SK-N-SH treated with all-trans-retinoic acid at 6 μM for 48 hours (cell line): Measurements from ENCODE around the gene GPATCH1.

Experiments
- ATAC-seq: fragments of 200-7000 bp; cut with Tn5 transposase; 3 replicates; pipeline ENCODE4 v1.9.1; 2020; ENCODE audit warnings: mild to moderate bottlenecking, moderate library complexity
- ARNTL ChIP-seq: fragments of 450-650 bp; formaldehyde crosslinking; IDR thresholded peaks from 2 replicates; pipeline ENCODE4 v1.5.0; 2020; ENCODE audit warnings: low read depth, mild to moderate bottlenecking, moderate library complexity, borderline replicate concordance
- BACH2 ChIP-seq: fragments of 250-450 bp; sonication (Bioruptor Pico); IDR thresholded peaks from 2 replicates; pipeline ENCODE4 v1.9.0; 2021; ENCODE audit warnings: mild to moderate bottlenecking, borderline replicate concordance
- CSDC2 ChIP-seq: fragments of 250-450 bp; sonication (Bioruptor Pico); IDR thresholded peaks from 2 replicates; pipeline ENCODE4 v1.5.0; 2020; ENCODE audit warnings: mild to moderate bottlenecking, moderate library complexity
- ESRRG ChIP-seq: fragments of 250-450 bp; sonication (Bioruptor Pico); IDR thresholded peaks from 2 replicates; pipeline ENCODE4 v1.6.1; 2021; ENCODE audit warnings: mild to moderate bottlenecking
- GLIS3 ChIP-seq: fragments of 250-450 bp; sonication (Bioruptor Pico); IDR thresholded peaks from 2 replicates; pipeline ENCODE4 v1.5.0; 2020; ENCODE audit warnings: mild to moderate bottlenecking, moderate library complexity
- ISL1 ChIP-seq: fragments of 250-450 bp; sonication (Bioruptor Pico); IDR thresholded peaks from 2 replicates; pipeline ENCODE4 v2.1.2; 2022; ENCODE audit warnings: mild to moderate bottlenecking, moderate library complexity
- OSR1 ChIP-seq: fragments of 250-450 bp; sonication (Bioruptor Pico); IDR thresholded peaks from 2 replicates; pipeline ENCODE4 v1.8.0; 2022; ENCODE audit warnings: moderate library complexity, mild to moderate bottlenecking, inconsistent platforms
- PPARA ChIP-seq: fragments of 250-450 bp; sonication (Bioruptor Pico); IDR thresholded peaks from 2 replicates; pipeline ENCODE4 v1.5.0; 2020; ENCODE audit warnings: mild to moderate bottlenecking, borderline replicate concordance
- RARB ChIP-seq: fragments of 250-450 bp; sonication (Bioruptor Pico); IDR thresholded peaks from 2 replicates; pipeline ENCODE4 v1.8.0; 2021; ENCODE audit warnings: mild to moderate bottlenecking, moderate library complexity
- SNAI2 ChIP-seq: fragments of 250-450 bp; sonication (Bioruptor Pico); IDR thresholded peaks from 2 replicates; pipeline ENCODE4 v1.5.0; 2020; ENCODE audit warnings: mild to moderate bottlenecking, moderate library complexity
- TCF4 ChIP-seq: fragments of 250-450 bp; sonication (Bioruptor Pico); IDR thresholded peaks from 2 replicates; pipeline ENCODE4 v1.8.0; 2021; ENCODE audit warnings: mild to moderate bottlenecking, moderate library complexity, borderline replicate concordance
- ZC3H10 ChIP-seq: fragments of 250-450 bp; sonication (Bioruptor Pico); IDR thresholded peaks from 2 replicates; pipeline ENCODE4 v1.5.1; 2021; ENCODE audit warnings: mild to moderate bottlenecking, moderate library complexity
- ZFP3 ChIP-seq: fragments of 250-450 bp; sonication (Bioruptor Pico); IDR thresholded peaks from 2 replicates; pipeline ENCODE4 v1.5.0; 2020; ENCODE audit warnings: mild to moderate bottlenecking, moderate library complexity
- ZFP30 ChIP-seq: fragments of 450-650 bp; formaldehyde crosslinking; IDR thresholded peaks from 2 replicates; pipeline ENCODE4 v1.5.0; 2022; ENCODE audit warnings: mild to moderate bottlenecking, moderate library complexity
- ZNF565 ChIP-seq: fragments of 450-650 bp; formaldehyde crosslinking; conservative IDR thresholded peaks from 2 replicates; pipeline ENCODE4 v1.5.0; 2020; ENCODE audit warnings: low read depth, mild to moderate bottlenecking, moderate library complexity
- ZNF70 ChIP-seq: fragments of 450-650 bp; formaldehyde crosslinking; IDR thresholded peaks from 2 replicates; pipeline ENCODE4 v1.5.0; 2020; ENCODE audit warnings: mild to moderate bottlenecking, moderate library complexity
- ZNF8 ChIP-seq: fragments of 450-650 bp; formaldehyde crosslinking; IDR thresholded peaks from 2 replicates; pipeline ENCODE4 v1.5.0; 2020; ENCODE audit warnings: mild to moderate bottlenecking, moderate library complexity
- TF ChIP-seq, protein P1 (sequence below): fragments of 250-450 bp; sonication (Bioruptor Pico); IDR thresholded peaks from 2 replicates; pipeline ENCODE4 v1.8.0; 2021; ENCODE audit warnings: low read depth, mild to moderate bottlenecking, moderate library complexity, borderline replicate concordance
- TF ChIP-seq, protein P2 (sequence below): fragments of 250-450 bp; sonication (Bioruptor Pico); IDR thresholded peaks from 2 replicates; pipeline ENCODE4 v1.5.1; 2021; ENCODE audit warnings: mild to moderate bottlenecking, moderate library complexity
- TF ChIP-seq, protein P3 (sequence below): fragments of 250-450 bp; sonication (Bioruptor Pico); IDR thresholded peaks from 2 replicates; pipeline ENCODE4 v1.5.1; 2020; ENCODE audit warnings: low read depth, mild to moderate bottlenecking, moderate library complexity
- TF ChIP-seq, protein P4 (sequence below): fragments of 250-450 bp; sonication (Bioruptor Pico); IDR thresholded peaks from 2 replicates; pipeline ENCODE4 v1.5.0; 2020; ENCODE audit warnings: mild to moderate bottlenecking, moderate library complexity
- TF ChIP-seq, protein P5 (sequence below): fragments of 250-450 bp; sonication (Bioruptor Pico); IDR thresholded peaks from 2 replicates; pipeline ENCODE4 v1.8.0; 2020; ENCODE audit warnings: mild to moderate bottlenecking, moderate library complexity, borderline replicate concordance

The GPATCH1 gene

DNA sequence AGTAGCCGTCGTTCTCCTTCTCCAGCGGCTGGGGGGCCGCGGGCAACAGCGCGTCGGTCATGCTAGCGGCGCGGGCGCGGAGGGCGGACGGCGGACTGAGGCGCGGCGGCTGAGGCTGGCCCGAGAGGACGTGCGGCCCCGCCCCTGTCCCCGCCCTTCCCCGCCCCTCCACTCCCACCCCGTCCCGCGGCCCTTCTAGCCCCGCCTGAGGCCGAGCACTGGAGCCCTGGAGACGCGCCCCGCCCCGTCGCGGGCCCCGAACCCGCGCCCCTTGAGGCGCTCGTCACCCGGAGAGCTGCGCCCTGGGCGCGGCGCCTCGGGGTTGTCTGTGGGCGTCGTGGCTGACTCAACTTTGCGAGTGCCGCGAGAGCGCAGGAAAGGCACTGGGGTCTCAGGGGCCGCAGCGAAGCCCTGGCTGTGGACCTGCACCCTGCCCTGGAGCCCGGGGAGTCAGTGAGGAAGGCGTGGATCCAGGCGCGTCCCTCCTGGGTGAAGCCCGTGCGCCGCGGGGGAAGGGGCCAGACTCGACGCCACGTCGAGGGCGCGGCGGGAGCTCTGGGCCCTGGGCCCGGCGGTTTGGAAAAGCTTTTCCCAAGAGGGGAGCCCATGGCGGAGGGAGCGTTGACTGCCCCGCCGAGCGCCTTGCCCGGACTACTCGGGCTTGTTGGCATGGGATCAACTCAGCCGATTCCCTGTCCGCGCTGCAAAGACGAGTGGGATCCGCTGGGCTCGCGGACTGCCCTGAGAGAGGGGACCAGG lies 16.0 kb upstream of the GPATCH1 start, which contains the start of gene RHPN2:
RHPN2 (minus strand) TSS at position 97 of the 759 bp plus-strand sequence; CDS start at position 61, 36 bp downstream.
- TF ChIP-seq, protein P1, sequence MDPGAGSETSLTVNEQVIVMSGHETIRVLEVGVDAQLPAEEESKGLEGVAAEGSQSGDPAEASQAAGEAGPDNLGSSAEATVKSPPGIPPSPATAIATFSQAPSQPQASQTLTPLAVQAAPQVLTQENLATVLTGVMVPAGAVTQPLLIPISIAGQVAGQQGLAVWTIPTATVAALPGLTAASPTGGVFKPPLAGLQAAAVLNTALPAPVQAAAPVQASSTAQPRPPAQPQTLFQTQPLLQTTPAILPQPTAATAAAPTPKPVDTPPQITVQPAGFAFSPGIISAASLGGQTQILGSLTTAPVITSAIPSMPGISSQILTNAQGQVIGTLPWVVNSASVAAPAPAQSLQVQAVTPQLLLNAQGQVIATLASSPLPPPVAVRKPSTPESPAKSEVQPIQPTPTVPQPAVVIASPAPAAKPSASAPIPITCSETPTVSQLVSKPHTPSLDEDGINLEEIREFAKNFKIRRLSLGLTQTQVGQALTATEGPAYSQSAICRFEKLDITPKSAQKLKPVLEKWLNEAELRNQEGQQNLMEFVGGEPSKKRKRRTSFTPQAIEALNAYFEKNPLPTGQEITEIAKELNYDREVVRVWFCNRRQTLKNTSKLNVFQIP (CRISPR knock-in tag) = no peak
- TF ChIP-seq ESRRG (CRISPR knock-in tag) (no peak), ZC3H10 (CRISPR knock-in tag) (no peak), ZNF70 (no peak), BACH2 (CRISPR knock-in tag) (no peak), ZFP3 (no peak), GLIS3 (CRISPR knock-in tag) (no peak), PPARA (CRISPR knock-in tag) (no peak), ZNF8 (CRISPR knock-in tag) (no peak), SNAI2 (no peak), RARB (no peak), TCF4 (CRISPR knock-in tag) (no peak)
- TF ChIP-seq, protein P2, sequence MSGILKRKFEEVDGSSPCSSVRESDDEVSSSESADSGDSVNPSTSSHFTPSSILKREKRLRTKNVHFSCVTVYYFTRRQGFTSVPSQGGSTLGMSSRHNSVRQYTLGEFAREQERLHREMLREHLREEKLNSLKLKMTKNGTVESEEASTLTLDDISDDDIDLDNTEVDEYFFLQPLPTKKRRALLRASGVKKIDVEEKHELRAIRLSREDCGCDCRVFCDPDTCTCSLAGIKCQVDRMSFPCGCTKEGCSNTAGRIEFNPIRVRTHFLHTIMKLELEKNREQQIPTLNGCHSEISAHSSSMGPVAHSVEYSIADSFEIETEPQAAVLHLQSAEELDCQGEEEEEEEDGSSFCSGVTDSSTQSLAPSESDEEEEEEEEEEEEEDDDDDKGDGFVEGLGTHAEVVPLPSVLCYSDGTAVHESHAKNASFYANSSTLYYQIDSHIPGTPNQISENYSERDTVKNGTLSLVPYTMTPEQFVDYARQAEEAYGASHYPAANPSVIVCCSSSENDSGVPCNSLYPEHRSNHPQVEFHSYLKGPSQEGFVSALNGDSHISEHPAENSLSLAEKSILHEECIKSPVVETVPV = no peak
- TF ChIP-seq, protein P3, sequence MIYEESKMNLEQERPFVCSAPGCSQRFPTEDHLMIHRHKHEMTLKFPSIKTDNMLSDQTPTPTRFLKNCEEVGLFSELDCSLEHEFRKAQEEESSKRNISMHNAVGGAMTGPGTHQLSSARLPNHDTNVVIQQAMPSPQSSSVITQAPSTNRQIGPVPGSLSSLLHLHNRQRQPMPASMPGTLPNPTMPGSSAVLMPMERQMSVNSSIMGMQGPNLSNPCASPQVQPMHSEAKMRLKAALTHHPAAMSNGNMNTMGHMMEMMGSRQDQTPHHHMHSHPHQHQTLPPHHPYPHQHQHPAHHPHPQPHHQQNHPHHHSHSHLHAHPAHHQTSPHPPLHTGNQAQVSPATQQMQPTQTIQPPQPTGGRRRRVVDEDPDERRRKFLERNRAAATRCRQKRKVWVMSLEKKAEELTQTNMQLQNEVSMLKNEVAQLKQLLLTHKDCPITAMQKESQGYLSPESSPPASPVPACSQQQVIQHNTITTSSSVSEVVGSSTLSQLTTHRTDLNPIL (CRISPR knock-in tag) = no peak
- TF ChIP-seq, protein P4, sequence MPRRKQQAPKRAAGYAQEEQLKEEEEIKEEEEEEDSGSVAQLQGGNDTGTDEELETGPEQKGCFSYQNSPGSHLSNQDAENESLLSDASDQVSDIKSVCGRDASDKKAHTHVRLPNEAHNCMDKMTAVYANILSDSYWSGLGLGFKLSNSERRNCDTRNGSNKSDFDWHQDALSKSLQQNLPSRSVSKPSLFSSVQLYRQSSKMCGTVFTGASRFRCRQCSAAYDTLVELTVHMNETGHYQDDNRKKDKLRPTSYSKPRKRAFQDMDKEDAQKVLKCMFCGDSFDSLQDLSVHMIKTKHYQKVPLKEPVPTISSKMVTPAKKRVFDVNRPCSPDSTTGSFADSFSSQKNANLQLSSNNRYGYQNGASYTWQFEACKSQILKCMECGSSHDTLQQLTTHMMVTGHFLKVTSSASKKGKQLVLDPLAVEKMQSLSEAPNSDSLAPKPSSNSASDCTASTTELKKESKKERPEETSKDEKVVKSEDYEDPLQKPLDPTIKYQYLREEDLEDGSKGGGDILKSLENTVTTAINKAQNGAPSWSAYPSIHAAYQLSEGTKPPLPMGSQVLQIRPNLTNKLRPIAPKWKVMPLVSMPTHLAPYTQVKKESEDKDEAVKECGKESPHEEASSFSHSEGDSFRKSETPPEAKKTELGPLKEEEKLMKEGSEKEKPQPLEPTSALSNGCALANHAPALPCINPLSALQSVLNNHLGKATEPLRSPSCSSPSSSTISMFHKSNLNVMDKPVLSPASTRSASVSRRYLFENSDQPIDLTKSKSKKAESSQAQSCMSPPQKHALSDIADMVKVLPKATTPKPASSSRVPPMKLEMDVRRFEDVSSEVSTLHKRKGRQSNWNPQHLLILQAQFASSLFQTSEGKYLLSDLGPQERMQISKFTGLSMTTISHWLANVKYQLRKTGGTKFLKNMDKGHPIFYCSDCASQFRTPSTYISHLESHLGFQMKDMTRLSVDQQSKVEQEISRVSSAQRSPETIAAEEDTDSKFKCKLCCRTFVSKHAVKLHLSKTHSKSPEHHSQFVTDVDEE (CRISPR knock-in tag) = no peak
- TF ChIP-seq, protein P5, sequence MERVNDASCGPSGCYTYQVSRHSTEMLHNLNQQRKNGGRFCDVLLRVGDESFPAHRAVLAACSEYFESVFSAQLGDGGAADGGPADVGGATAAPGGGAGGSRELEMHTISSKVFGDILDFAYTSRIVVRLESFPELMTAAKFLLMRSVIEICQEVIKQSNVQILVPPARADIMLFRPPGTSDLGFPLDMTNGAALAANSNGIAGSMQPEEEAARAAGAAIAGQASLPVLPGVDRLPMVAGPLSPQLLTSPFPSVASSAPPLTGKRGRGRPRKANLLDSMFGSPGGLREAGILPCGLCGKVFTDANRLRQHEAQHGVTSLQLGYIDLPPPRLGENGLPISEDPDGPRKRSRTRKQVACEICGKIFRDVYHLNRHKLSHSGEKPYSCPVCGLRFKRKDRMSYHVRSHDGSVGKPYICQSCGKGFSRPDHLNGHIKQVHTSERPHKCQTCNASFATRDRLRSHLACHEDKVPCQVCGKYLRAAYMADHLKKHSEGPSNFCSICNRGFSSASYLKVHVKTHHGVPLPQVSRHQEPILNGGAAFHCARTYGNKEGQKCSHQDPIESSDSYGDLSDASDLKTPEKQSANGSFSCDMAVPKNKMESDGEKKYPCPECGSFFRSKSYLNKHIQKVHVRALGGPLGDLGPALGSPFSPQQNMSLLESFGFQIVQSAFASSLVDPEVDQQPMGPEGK (CRISPR knock-in tag) = no peak
- ATAC-seq = peak; percentile 95

DNA sequence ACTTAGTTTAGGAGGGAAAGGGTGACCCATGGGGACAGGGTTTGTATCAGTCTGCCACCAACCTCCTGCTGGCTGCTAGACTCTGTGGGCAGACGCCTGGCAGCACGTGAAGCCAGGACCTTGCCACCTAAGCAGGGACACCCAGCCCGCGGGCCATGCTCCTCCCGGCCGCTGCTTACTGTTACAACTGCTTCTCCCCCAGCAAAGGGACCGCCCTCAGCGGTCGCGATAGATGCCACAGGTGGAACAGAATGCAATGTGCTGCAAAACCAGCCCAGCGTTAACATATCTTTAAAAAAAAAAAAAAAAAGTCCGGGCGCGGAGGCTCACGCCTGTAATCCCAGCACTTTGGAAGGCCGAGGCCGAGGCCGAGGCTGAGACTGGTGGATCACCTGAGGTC lies 14.4 kb upstream of the GPATCH1 start:
- ATAC-seq = no peak
- TF ChIP-seq ZNF70 (no peak), CSDC2 (CRISPR knock-in tag) (no peak), ZFP30 (CRISPR knock-in tag) (no peak)

DNA sequence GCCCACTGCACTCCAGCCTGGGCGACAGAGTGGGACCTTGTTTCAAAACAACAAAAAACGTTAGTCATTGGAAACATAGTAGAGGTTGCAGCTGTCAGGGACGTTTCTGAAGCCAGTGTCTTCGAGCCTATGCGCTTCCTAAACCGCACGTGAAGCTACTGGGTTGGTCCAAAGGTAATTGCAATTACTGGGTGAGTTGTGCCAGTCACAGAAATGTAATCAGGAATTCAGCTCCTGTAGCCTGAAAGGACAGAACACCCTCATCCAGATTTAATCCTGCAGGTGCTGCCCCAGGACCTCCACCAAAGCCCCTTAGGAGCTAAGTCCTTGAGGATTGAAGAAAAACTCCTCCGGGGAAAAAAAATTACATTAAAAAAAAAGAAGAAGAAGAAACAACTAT lies 13.9 kb upstream of the GPATCH1 start:
- ATAC-seq = no peak
- TF ChIP-seq ARNTL (CRISPR knock-in tag) = no peak
- no peak for TF ChIP-seq ZNF8 (CRISPR knock-in tag)
- no peak for TF ChIP-seq ISL1
- TF ChIP-seq CSDC2 (CRISPR knock-in tag) = no peak
- TF ChIP-seq ZNF565 = no peak
- TF ChIP-seq GLIS3 (CRISPR knock-in tag) = no peak
- no peak for TF ChIP-seq ZC3H10 (CRISPR knock-in tag)
- TF ChIP-seq ZFP30 (CRISPR knock-in tag) = no peak
- no peak for TF ChIP-seq OSR1 (CRISPR knock-in tag)
- TF ChIP-seq BACH2 (CRISPR knock-in tag) = no peak
- no peak for TF ChIP-seq RARB
- TF ChIP-seq ZFP3 = no peak
- TF ChIP-seq, protein P4 (CRISPR knock-in tag) = no peak
- TF ChIP-seq ZNF70 = no peak
- TF ChIP-seq ESRRG (CRISPR knock-in tag) = no peak
- TF ChIP-seq, protein P2 = no peak
